ENCODE data around the gene ZNF236.

Gene ZNF236

GRCh38 chr18:76880026-76880425 lies 57.7 kb downstream of the ZNF236 start:
- peaks cover 12% of the 10 kb centered on the region for H3K36me3 ChIP-seq (replicated peaks)
- in situ Hi-C loops (cut with HindIII; ENCODE audit: low pct_ligation_motif_present, low sequenced_read_pairs) = no loop called here

GRCh38 chr18:76881744-76882143 lies 59.4 kb downstream of the ZNF236 start:
- in situ Hi-C loops (cut with HindIII; ENCODE audit: low pct_ligation_motif_present, low sequenced_read_pairs) = no loop called here
- H3K36me3 ChIP-seq (replicated peaks) = peaks cover 21% of the 10 kb centered on the region
- no peak for DNase-seq
- TF ChIP-seq CTCF (IDR thresholded peaks at IDR 0.05; ENCODE audit: low read depth, low read length, missing control alignments) = no peak
- no peaks in the 10 kb centered on the region for H3K27me3 ChIP-seq (replicated peaks)
- no peak overlapping the region for H3K4me3 ChIP-seq (ENCODE audit: low read depth, low read length)
- no peak overlapping the region for H3K27ac ChIP-seq

More at GRCh38 chr18:76880026-76880425, 57.7 kb downstream of the ZNF236 start:
- Histone ChIP-seq H3K27me3 (replicated peaks) (no peaks in the 10 kb centered on the region), H3K4me3 (ENCODE audit: low read depth, low read length) (no peak overlapping the region), H3K27ac (no peak overlapping the region)
- TF ChIP-seq CTCF (IDR thresholded peaks at IDR 0.05; ENCODE audit: low read depth, low read length, missing control alignments) = no peak
- DNase-seq = no peak

- TF ChIP-seq CTCF (IDR thresholded peaks at IDR 0.05; ENCODE audit: low read depth, low read length, missing control alignments) = no peak
- peaks cover 21% of the 10 kb centered on the region for H3K36me3 ChIP-seq (replicated peaks)
- no peak overlapping the region for H3K27ac ChIP-seq
These were observed 59.8 kb downstream of the ZNF236 start for GRCh38 chr18:76882146-76882545.

GRCh38 chr18:76885001-76885400 lies 62.6 kb downstream of the ZNF236 start:
- in situ Hi-C loops (cut with HindIII; ENCODE audit: low pct_ligation_motif_present, low sequenced_read_pairs) = no loop called here
- Histone ChIP-seq H3K27ac (no peak overlapping the region), H3K27me3 (replicated peaks) (no peaks in the 10 kb centered on the region), H3K4me3 (ENCODE audit: low read depth, low read length) (no peak overlapping the region), H3K36me3 (replicated peaks) (peaks cover 21% of the 10 kb centered on the region)
- no peak for DNase-seq
- TF ChIP-seq CTCF (IDR thresholded peaks at IDR 0.05; ENCODE audit: low read depth, low read length, missing control alignments) = no peak

More at GRCh38 chr18:76882146-76882545, 59.8 kb downstream of the ZNF236 start:
- no peaks in the 10 kb centered on the region for H3K27me3 ChIP-seq (replicated peaks)
- DNase-seq = no peak
- H3K4me3 ChIP-seq (ENCODE audit: low read depth, low read length) = no peak overlapping the region
- in situ Hi-C loops (cut with HindIII; ENCODE audit: low pct_ligation_motif_present, low sequenced_read_pairs) = no loop called here

- Histone ChIP-seq H3K27me3 (replicated peaks) (no peaks in the 10 kb centered on the region), H3K27ac (no peak overlapping the region), H3K36me3 (replicated peaks) (peaks cover 13% of the 10 kb centered on the region), H3K4me3 (ENCODE audit: low read depth, low read length) (no peak overlapping the region)
- in situ Hi-C loops (cut with HindIII; ENCODE audit: low pct_ligation_motif_present, low sequenced_read_pairs) = no loop called here
- no peak for TF ChIP-seq CTCF (IDR thresholded peaks at IDR 0.05; ENCODE audit: low read depth, low read length, missing control alignments)
- DNase-seq = no peak
These were observed 63.8 kb downstream of the ZNF236 start for GRCh38 chr18:76886112-76886511.

GRCh38 chr18:76889091-76889699 lies 66.8 kb downstream of the ZNF236 start:
- peaks cover 12% of the 10 kb centered on the region for H3K36me3 ChIP-seq (replicated peaks)
- no peaks in the 10 kb centered on the region for H3K27me3 ChIP-seq (replicated peaks)
- no peak for TF ChIP-seq CTCF (IDR thresholded peaks at IDR 0.05; ENCODE audit: low read depth, low read length, missing control alignments)
- no peak overlapping the region for H3K27ac ChIP-seq
- no peak overlapping the region for H3K4me3 ChIP-seq (ENCODE audit: low read depth, low read length)
- in situ Hi-C loops (cut with HindIII; ENCODE audit: low pct_ligation_motif_present, low sequenced_read_pairs) = no loop called here
- DNase-seq = no peak
